C4-2B (cell line): Measurements from ENCODE around the gene PSMG1.

Experiments used
- H3K27ac ChIP-seq: fragments of 450-650 bp; 2 replicates; pipeline ENCODE4 v1.5.1; 2017
- ZFX ChIP-seq: fragments of 450-650 bp; IDR thresholded peaks from 2 replicates; pipeline ENCODE4 v1.6.1; 2017
- TF ChIP-seq, protein P1 (sequence below): fragments of 450-650 bp; conservative IDR thresholded peaks from 2 replicates; pipeline ENCODE4 v1.5.1; 2017; ENCODE audit warnings: mild to moderate bottlenecking

The PSMG1 gene

DNA sequence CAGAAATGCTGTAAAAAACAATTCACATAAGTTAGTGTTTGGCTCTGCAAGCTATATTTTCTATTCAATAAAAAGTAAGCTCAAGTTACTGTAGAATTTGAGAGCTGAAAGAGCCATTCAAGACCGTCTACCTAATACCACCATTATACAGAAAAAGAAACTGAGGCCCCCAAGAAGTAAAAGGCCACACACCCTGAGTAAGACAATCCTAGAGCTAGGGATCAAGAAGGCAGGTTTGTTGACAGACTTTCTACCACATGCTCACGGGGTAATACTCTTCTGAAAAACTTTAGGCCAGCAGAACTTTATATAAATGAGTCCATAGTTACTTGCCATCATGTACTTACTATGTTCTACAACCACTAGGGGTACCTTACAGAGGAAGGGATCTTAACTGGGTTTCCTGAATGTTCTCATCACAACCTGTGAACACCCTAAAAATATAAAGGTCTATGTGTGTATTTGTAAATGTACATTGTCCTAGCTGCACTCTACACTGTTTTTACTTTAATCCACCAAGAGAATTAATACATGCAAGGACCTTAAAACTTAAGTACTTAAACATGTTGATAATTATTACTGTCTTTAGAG is 2.7 kb downstream of the PSMG1 start:
- H3K27ac ChIP-seq: no peak overlapping the region

GRCh38 chr21:39178421-39178820 is 4.8 kb downstream of the PSMG1 start:
- no peak overlapping the region for H3K27ac ChIP-seq
- TF ChIP-seq ZFX: no peak
- TF ChIP-seq, protein P1, sequence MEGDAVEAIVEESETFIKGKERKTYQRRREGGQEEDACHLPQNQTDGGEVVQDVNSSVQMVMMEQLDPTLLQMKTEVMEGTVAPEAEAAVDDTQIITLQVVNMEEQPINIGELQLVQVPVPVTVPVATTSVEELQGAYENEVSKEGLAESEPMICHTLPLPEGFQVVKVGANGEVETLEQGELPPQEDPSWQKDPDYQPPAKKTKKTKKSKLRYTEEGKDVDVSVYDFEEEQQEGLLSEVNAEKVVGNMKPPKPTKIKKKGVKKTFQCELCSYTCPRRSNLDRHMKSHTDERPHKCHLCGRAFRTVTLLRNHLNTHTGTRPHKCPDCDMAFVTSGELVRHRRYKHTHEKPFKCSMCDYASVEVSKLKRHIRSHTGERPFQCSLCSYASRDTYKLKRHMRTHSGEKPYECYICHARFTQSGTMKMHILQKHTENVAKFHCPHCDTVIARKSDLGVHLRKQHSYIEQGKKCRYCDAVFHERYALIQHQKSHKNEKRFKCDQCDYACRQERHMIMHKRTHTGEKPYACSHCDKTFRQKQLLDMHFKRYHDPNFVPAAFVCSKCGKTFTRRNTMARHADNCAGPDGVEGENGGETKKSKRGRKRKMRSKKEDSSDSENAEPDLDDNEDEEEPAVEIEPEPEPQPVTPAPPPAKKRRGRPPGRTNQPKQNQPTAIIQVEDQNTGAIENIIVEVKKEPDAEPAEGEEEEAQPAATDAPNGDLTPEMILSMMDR: no peak

More for the DNA sequence above, 2.7 kb downstream of the PSMG1 start:
- TF ChIP-seq, protein P1: peak; percentile 4; the same call in 1 of the 2 replicates
- no peak for TF ChIP-seq ZFX

- no peak overlapping the region for H3K27ac ChIP-seq
- TF ChIP-seq ZFX: no peak
- TF ChIP-seq, protein P1: no peak
Measured at GRCh38 chr21:39176271-39176709, 7.0 kb downstream of the PSMG1 start.

GRCh38 chr21:39175665-39176064 is 7.6 kb downstream of the PSMG1 start:
- TF ChIP-seq ZFX: no peak
- TF ChIP-seq, protein P1: no peak
- no peak overlapping the region for H3K27ac ChIP-seq

- TF ChIP-seq, protein P1: peak; percentile 66
- TF ChIP-seq ZFX: no peak
- H3K27ac ChIP-seq: no peak overlapping the region
Measured at GRCh38 chr21:39175154-39175553, 8.1 kb downstream of the PSMG1 start.

- no peak for TF ChIP-seq ZFX
- TF ChIP-seq, protein P1: no peak
Measured at GRCh38 chr21:39173716-39174680, 9.3 kb downstream of the PSMG1 start.

GRCh38 chr21:39169906-39170305 is 13.3 kb downstream of the PSMG1 start:
- no peak overlapping the region for H3K27ac ChIP-seq
- TF ChIP-seq ZFX: no peak
- TF ChIP-seq, protein P1: no peak

More at GRCh38 chr21:39173716-39174680, 9.3 kb downstream of the PSMG1 start:
- H3K27ac ChIP-seq: no peak overlapping the region
